MM.1S (cell line): ENCODE results near the gene KRTAP10-4.

Experiments
- DNase-seq: peaks from one replicate; pipeline ENCODE4 v3.0.0-alpha.2; 2015
- H2AFZ ChIP-seq: fragments of 300-600 bp; sonication (generic); 2 replicates; pipeline ENCODE4 v1.6.0; 2016; ENCODE audit warnings: antibody characterized with exemption, low read length
- H3F3A ChIP-seq: fragments of 300-600 bp; sonication (generic); 2 replicates; pipeline ENCODE4 v1.6.1; 2016; ENCODE audit warnings: mild to moderate bottlenecking, antibody characterized with exemption, low read length, moderate library complexity, mixed read lengths; ENCODE audit not compliant: insufficient read depth
- H3K27ac ChIP-seq: fragments of 300-600 bp; sonication (generic); 2 replicates; pipeline ENCODE4 v1.5.1; 2016; ENCODE audit warnings: mild to moderate bottlenecking, low read length
- H3K27me3 ChIP-seq: fragments of 300-600 bp; sonication (generic); replicated peaks from 2 replicates; pipeline ENCODE4 v1.6.0; 2016; ENCODE audit warnings: low read length; ENCODE audit not compliant: insufficient read depth
- H3K36me3 ChIP-seq: fragments of 300-600 bp; sonication (generic); replicated peaks from 2 replicates; pipeline ENCODE4 v1.6.1; 2016; ENCODE audit warnings: mild to moderate bottlenecking, low read length, mixed read lengths; ENCODE audit not compliant: insufficient read depth
- H3K4me1 ChIP-seq: fragments of 300-600 bp; sonication (generic); 2 replicates; pipeline ENCODE4 v1.6.1; 2016; ENCODE audit warnings: low read length, mixed read lengths
- H3K4me2 ChIP-seq: fragments of 300-600 bp; sonication (generic); 2 replicates; pipeline ENCODE4 v1.6.0; 2016; ENCODE audit warnings: low read depth, low read length
- H3K4me3 ChIP-seq: fragments of 300-600 bp; sonication (generic); 2 replicates; pipeline ENCODE4 v1.5.1; 2016; ENCODE audit warnings: low read length, mixed read lengths
- H3K79me2 ChIP-seq: fragments of 300-600 bp; sonication (generic); 2 replicates; pipeline ENCODE4 v1.6.1; 2016; ENCODE audit warnings: mixed run types, low read length, mixed read lengths
- H3K9ac ChIP-seq: fragments of 300-600 bp; sonication (generic); 2 replicates; pipeline ENCODE4 v1.6.1; 2016; ENCODE audit warnings: low read length, mixed read lengths
- H3K9me2 ChIP-seq: fragments of 300-600 bp; sonication (generic); replicated peaks from 2 replicates; pipeline ENCODE4 v1.6.1; 2016; ENCODE audit warnings: mild to moderate bottlenecking, low read length, mixed read lengths; ENCODE audit not compliant: insufficient read depth
- H3K9me3 ChIP-seq: fragments of 300-600 bp; sonication (generic); replicated peaks from 2 replicates; pipeline ENCODE4 v1.6.1; 2016; ENCODE audit warnings: mild to moderate bottlenecking, low read length, mixed read lengths; ENCODE audit not compliant: insufficient read depth
- H4K20me1 ChIP-seq: fragments of 300-600 bp; sonication (generic); 2 replicates; pipeline ENCODE4 v1.6.1; 2016; ENCODE audit warnings: mild to moderate bottlenecking, low read length, moderate library complexity, mixed read lengths; ENCODE audit not compliant: insufficient read depth
- CTCF ChIP-seq: fragments of 300-600 bp; sonication (generic); IDR thresholded peaks from 2 replicates; pipeline ENCODE4 v1.5.1; 2016; ENCODE audit warnings: antibody characterized with exemption, low read length, mixed read lengths
- EZH2 ChIP-seq: fragments of 300-600 bp; sonication (generic); optimal IDR thresholded peaks from 2 replicates; pipeline ENCODE3; 2017; ENCODE audit warnings: low read depth, mild to moderate bottlenecking, antibody characterized with exemption, low read length, mixed read lengths
- EZH2phosphoT487 ChIP-seq: fragments of 300-600 bp; sonication (generic); IDR thresholded peaks from 2 replicates; pipeline ENCODE4 v1.6.1; 2018; ENCODE audit warnings: antibody characterized with exemption, low read length

Gene KRTAP10-4

GRCh38 chr21:44613386-44614155 lies 40.0 kb downstream of the KRTAP10-4 start:
- H3K36me3 ChIP-seq: no peaks in the 10 kb centered on the region
- TF ChIP-seq EZH2phosphoT487 (no peak), CTCF (no peak), EZH2 (no peak)
- no peak overlapping the region for H3K4me2 ChIP-seq
- H3K4me3 ChIP-seq: no peak overlapping the region
- no peak for DNase-seq
- H2AFZ ChIP-seq: no peak overlapping the region
- H3K27me3 ChIP-seq: peaks cover 85% of the 10 kb centered on the region
- H3K9me3 ChIP-seq: no peaks in the 10 kb centered on the region
- no peaks in the 10 kb centered on the region for H4K20me1 ChIP-seq
- no peaks in the 10 kb centered on the region for H3K79me2 ChIP-seq
- no peaks in the 10 kb centered on the region for H3K4me1 ChIP-seq
- no peak overlapping the region for H3K9ac ChIP-seq
- no peaks in the 10 kb centered on the region for H3K9me2 ChIP-seq
- H3K27ac ChIP-seq: no peak overlapping the region
- no peaks in the 10 kb centered on the region for H3F3A ChIP-seq

DNA sequence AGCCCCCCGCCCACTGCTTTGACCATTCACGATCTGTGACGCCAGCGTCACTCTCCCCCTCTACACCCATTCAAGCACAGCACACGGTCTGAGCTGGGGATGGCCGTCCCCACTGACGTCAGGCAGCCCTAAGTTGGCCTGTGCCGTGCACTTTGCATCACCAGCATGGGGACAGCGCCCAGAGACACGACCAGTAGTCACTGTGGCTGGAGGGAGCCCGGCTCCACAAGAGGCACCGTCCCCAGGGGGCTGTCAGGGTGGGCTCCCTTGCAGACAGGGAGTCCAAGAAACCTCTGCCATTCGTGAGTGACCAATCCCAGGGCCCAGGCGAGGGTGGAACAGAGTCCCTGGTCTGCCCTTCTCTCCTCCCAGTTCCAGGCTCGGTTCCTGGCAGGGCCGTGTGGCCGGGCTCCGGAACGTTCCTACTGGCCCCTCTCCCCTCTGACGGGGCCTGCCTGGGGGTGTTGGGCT lies 40.7 kb downstream of the KRTAP10-4 start:
- Histone ChIP-seq H2AFZ (no peak overlapping the region), H3K36me3 (no peaks in the 10 kb centered on the region), H3K27ac (no peak overlapping the region), H3K4me1 (no peaks in the 10 kb centered on the region), H3F3A (no peaks in the 10 kb centered on the region), H3K79me2 (no peaks in the 10 kb centered on the region), H3K9ac (no peak overlapping the region), H4K20me1 (no peaks in the 10 kb centered on the region), H3K9me3 (no peaks in the 10 kb centered on the region), H3K27me3 (peaks cover 85% of the 10 kb centered on the region), H3K4me2 (no peak overlapping the region), H3K9me2 (no peaks in the 10 kb centered on the region), H3K4me3 (no peak overlapping the region)
- no peak for TF ChIP-seq EZH2
- TF ChIP-seq EZH2phosphoT487: no peak
- no peak for TF ChIP-seq CTCF
- DNase-seq: no peak

- Histone ChIP-seq H3K4me1 (no peaks in the 10 kb centered on the region), H3K9ac (no peak overlapping the region), H3K27ac (no peak overlapping the region), H3K36me3 (no peaks in the 10 kb centered on the region), H3K4me2 (no peak overlapping the region), H2AFZ (no peak overlapping the region), H3K4me3 (no peak overlapping the region), H3F3A (no peaks in the 10 kb centered on the region), H3K9me2 (no peaks in the 10 kb centered on the region), H3K9me3 (no peaks in the 10 kb centered on the region), H3K27me3 (peaks cover 85% of the 10 kb centered on the region), H4K20me1 (no peaks in the 10 kb centered on the region), H3K79me2 (no peaks in the 10 kb centered on the region)
- no peak for DNase-seq
- TF ChIP-seq CTCF (no peak), EZH2phosphoT487 (no peak), EZH2 (no peak)
These were observed 41.4 kb downstream of the KRTAP10-4 start for GRCh38 chr21:44614961-44615391.
